Neural progenitor cell (in vitro differentiated cells): ENCODE results near the gene SMURF1.

ENCODE experiments used
- CTCF ChIP-seq: fragments of 200-600 bp; sonication (generic); IDR thresholded peaks from 2 replicates; pipeline ENCODE4 v1.5.1; 2017; ENCODE audit warnings: antibody characterized with exemption, mild to moderate bottlenecking
- EZH2 ChIP-seq: fragments of 200-600 bp; sonication (generic); IDR thresholded peaks from 2 replicates; pipeline ENCODE4 v1.6.1; 2017; ENCODE audit warnings: antibody characterized with exemption, mild to moderate bottlenecking, moderate library complexity
- EZH2phosphoT487 ChIP-seq: fragments of 200-600 bp; sonication (generic); IDR thresholded peaks from 2 replicates; pipeline ENCODE4 v1.6.1; 2017; ENCODE audit warnings: antibody characterized with exemption

- TF ChIP-seq CTCF (no peak), EZH2phosphoT487 (no peak), EZH2 (no peak)
Measured at GRCh38 chr7:99104631-99105030, 39.3 kb downstream of the SMURF1 start.
